ENCODE data around the gene E2F8. TPM values are rescaled to one million over a fixed set of nuclear protein-coding genes. Genes with fewer than 3 reads are reported as not detected.
"Not testable (repeated sequence)": the region's sequence is repeated elsewhere in the genome, so short reads cannot be mapped to it uniquely, and the experiment has no call there.

The E2F8 gene, protein sequence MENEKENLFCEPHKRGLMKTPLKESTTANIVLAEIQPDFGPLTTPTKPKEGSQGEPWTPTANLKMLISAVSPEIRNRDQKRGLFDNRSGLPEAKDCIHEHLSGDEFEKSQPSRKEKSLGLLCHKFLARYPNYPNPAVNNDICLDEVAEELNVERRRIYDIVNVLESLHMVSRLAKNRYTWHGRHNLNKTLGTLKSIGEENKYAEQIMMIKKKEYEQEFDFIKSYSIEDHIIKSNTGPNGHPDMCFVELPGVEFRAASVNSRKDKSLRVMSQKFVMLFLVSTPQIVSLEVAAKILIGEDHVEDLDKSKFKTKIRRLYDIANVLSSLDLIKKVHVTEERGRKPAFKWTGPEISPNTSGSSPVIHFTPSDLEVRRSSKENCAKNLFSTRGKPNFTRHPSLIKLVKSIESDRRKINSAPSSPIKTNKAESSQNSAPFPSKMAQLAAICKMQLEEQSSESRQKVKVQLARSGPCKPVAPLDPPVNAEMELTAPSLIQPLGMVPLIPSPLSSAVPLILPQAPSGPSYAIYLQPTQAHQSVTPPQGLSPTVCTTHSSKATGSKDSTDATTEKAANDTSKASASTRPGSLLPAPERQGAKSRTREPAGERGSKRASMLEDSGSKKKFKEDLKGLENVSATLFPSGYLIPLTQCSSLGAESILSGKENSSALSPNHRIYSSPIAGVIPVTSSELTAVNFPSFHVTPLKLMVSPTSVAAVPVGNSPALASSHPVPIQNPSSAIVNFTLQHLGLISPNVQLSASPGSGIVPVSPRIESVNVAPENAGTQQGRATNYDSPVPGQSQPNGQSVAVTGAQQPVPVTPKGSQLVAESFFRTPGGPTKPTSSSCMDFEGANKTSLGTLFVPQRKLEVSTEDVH
- total RNA-seq (2014; rRNA removed; shearing (Covaris generic)): 5.2 and 7.7 TPM in 2 replicates

DNA sequence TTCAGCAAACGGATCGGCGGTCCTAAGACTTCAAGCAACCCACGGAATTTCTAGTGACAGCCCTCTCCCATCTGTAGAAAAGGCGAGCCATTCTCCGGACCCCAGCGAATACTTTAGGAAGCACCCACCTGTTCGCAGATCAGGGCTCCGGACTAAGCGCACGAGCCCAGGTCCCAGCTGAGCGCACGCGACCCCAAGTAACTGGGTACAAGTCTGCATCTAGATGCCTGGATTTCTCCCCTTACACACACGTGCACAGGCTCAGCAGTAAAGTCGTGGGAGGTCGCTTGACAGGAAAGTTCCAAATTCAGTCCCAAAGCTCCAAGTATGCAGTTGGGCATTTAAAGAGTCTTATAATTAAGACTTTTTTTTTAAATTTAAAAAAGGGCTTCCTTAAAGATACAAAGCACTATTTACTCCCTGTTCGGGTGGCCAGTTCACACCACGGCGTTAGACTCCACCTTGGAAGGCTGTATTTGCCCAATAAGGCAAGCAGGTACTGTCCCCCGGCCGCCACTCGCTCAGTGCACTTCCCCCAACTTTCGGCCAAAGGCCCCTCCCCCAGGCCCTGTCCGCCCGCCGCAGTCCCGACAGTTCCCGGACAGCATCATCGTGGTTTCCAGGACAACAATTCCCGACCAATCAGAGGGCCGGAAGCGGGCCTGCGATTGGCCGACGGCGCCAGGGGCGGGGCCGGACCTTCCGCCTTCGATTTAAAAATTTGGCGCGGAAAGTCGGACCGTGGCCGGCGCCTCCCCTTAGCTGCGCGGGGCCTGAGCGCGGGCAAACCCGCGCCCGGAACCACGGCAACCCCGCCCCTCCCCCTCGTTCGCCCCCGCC, at the start of gene E2F8:
Gene E2F8, minus strand, starts transcription at position 526 of the 840 bp plus-strand sequence. CDS start 824 bp downstream, outside the sequence.
- DNase-seq (ENCODE audit: low read depth): peak; percentile 96

DNA sequence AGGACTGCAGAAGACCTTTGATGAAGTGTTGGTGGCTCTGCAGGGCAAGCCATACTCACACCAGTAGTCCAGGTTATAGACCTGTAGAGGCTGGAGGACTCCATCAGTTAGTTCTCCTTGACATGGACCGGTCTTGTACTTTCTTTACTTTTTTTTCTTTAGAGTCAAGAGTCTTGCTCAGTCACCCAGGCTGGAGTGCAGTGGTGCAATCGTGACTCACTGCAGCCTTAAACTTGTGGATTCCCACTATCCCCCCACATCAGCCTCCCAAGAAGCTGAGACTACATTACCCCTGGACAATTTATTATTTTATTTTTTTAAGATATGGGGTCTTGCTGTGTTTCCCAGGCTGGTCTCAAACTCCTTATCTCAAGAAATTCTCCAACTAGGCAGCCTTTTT, 49.6 kb upstream of the E2F8 start:
- DNase-seq (ENCODE audit: low read depth): peak; percentile 17

DNA sequence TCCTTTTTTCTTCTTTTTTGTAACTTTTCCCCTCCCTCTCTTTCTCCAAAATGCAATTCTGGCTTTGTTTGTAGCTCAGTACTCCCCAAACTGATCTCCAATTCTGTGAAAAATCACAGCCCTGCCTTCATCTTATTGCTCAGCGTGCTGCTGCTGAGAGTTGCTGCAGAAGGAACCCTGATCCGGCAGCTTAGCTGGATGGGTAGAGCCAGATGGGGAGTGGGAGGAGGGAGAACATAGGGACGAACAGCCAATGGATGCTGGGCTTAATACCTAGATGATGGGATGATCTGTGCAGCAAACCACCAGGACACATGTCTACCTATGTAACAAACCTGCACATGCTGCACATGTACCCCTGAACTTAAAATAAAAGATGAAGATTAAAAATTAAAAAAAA, 47.5 kb upstream of the E2F8 start:
- no peak for DNase-seq (ENCODE audit: low read depth)

DNA sequence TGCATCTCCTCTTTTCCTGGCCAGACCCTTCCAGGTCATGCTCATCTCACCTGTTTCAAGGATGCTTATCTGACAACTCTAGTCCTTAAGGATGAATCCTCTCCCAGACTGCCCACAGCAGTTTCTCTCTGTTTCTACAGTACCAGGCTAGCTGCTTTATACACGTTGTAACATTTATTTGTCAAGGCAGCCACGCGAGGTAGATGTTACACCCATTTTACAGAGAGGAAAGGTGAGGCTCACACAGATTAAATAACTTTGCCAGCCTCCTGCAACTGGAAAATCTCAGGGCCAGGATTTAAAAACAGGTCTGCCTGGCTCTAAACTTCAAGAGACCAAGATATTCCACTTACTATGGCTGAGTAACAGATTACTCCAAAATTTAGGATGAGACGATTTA, 45.7 kb upstream of the E2F8 start:
- no peak for DNase-seq (ENCODE audit: low read depth)

DNA sequence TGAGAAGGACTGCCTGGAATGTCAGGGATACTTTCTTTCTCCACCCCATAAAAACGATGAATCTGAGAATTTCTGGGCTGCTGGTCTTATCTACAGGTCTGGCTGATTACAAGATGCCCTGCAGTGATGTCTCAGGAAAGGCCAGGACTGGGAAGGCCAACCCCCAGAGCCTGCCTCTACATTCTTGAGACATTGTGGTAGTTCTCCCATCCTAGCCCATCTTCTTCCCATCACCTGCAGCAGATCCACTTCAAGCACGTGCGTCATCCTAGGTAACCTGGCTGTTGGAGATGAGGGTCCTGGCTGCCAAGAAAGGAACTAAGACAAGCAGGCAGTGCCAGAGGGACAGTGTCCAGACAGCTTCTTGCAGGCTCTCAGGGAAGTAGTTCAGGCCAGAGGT, 44.1 kb upstream of the E2F8 start:
- DNase-seq (ENCODE audit: low read depth): no peak

DNA sequence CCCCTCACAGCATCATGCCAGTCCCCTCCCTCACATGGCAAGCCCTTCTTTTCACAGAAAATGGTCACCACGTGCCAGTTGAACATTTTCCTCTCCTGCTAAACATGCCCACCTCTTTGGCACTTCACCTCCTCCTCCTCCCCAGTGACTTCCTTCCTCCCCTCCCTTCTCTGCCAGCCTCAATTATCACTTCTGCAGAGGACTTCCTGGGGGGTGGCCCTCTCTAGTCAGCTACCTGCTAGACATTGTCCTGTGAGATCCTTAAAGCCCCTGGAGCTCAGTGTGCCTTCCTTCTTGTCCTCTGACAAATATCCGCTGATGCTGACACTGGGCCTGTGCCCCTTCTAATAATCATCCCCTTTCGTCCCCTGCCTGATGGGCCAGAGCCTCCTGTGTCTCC, 43.2 kb upstream of the E2F8 start:
- DNase-seq (ENCODE audit: low read depth): no peak

DNA sequence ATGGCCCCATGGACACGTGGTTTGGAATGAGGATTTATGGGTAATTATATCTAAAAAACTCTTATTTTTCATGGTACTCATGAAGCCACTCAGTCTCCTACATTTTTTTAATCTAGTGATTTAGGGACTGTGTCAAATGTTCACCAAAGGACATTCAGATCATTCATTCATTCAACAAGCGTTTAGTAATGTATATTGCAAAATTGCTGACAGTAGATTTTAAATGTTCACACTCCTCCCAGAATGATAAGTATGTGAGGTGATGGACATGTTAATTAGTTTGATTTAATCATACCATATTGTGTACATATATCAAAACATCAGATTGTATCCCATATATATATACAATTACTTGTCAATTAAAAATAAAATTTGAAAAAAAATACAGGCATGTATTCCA, 40.8 kb upstream of the E2F8 start:
- no peak for DNase-seq (ENCODE audit: low read depth)

DNA sequence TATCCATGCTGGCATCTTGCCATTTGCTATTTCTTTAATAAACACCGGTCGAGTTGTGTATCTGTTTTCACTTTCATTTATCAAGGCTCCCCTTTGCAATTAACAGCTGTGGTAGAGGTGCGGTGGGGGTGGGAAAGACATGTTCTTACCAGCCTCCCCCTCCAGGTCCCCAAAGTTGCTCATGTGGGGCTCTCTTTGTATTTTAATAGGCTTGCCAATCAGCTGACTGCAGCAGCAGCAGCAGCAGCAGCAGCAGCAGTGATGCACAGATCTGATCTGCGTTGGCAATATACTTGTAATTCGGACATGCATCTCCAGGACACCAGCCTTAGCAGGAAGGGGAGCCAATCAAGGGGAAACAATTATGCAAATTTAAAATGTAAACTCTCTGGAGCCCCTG, 40.3 kb upstream of the E2F8 start:
- no peak for DNase-seq (ENCODE audit: low read depth)

DNA sequence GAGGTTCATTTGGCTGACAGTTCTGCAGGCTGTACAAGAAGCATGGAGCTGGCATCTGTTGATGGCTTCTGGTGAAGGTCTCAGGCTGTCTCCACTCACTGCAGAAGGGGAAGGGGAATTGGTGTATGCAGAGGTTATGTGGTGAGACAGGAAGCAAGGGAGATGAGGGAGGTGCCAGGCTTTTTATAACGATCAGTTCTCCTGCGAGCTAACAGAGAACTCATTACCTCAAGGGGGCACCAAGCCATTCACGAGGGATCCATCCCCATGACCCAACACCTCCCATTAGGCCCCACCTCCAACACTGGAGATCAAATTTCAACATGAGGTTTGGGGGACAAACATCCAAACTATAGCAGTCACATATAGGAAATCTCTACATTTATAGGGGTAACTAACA, 38.7 kb upstream of the E2F8 start:
- DNase-seq (ENCODE audit: low read depth): no peak

DNA sequence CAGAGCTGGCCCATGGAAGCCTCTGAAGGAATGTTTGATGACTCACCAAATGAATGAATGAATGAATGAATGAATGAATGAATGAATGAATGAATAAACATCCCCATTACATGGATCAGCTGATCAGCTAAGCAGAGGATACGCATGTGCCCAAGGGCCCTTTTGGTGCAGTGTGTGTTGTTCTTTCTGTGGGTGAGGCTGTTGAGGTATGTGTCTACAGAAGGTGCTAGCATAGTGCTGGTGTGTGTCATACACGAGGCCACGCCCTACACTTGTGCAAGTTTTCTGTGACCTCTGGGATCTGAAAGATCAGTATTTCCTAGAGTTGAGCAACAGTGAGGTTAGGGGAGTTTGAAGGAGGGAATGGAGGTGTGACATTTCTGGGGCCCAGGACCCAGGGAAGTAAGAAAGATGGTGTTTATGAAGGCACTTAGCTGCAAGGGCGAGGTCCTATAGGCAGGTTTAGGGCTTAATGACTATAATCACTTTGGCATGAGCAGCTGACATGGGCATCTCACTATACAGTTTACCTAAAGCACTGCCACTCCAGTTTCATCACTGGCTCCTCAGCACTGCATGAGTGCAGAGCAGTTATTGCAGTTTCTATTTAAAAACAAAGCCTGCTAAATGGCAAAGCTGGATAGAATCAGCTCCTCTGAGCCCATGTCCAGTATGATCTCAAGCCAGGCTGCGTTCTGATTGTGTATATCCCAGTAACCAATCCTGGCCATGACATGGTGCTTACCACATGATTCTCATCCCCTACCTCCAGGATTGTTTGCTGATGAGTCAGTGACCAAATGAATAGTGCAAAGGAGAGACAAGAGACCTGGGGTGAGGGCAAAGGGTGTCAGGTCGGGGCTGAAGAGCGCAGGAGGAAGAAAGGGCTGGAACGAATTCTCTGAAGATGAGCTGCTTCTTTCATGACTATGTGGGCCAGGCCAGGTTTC, 36.4 kb upstream of the E2F8 start:
- peak; percentile 59 for DNase-seq (ENCODE audit: low read depth)

DNA sequence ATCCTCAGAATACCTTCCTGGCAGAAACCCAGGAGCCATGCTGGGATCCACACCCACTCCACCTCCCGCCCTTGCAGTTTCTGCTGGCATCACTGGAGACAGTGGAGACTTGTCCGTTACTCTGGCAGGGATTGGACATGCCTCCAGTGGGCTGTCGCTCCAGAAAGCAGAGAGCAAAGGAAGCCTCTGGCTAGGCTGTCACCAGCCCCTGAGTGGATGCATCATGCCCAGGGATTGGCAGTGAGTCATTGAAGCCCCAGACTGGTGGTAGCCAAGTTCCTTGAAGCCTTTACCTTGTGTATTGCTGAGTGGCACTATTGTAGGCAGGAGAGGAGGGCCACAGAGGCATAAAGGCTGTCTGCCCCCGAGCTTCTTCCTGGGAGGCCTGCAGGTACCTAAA, 34.8 kb upstream of the E2F8 start:
- peak; percentile 55 for DNase-seq (ENCODE audit: low read depth)

DNA sequence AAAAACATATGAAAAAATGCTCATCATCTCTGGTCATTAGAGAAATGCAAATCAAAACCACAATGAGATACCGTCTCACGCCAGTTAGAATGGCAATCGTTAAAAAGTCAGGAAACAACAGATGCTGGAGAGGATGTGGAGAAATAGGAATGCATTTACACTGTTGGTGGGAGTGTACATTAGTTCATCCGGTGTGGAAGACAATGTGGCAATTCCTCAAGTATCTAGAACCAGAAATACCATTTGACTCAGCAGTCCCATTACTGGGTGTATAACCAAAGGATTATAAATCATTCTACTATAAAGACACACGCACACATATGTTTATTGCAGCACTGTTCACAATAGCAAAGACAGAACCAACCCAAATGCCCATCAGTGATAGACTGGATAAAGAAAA, 32.5 kb upstream of the E2F8 start:
- not testable (repeated sequence) for DNase-seq (ENCODE audit: low read depth)

DNA sequence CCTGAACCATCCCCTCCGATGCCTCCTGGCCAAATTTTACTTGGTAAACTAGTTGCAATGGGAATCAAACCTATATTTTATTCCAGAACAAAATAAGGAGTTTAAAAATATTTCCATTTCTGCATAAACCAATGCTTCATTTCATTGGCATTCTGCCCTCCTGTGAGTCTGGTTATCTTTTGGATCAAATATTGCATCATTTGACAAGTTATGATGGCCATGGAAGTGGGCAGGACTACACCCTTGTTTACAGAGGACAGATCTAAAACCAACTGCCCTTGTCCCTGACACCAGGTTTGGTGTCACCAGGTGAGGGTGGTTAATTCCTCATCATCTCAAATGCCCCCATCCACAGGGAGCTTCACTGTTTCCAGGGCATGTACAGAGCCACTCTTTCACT, 28.2 kb upstream of the E2F8 start:
- no peak for DNase-seq (ENCODE audit: low read depth)

DNA sequence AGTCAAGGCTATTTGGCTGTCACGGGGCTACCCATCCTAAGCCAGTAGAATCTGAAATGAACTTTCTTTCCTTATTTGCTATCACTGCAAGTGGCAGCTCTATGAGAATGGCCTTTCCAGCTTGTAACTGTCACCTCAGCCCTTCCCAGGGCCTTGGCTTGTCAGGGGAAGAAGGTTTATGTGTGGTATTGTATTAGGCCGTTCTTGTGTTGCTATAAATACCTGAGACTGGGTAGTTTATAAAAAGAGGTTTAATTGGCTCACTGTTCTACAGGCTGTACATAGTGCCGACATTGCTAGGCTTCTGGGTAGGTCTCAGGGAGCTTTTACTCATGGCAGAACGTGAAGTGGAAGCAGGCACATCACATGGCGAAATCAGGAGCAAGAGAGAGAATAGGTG, 26.8 kb upstream of the E2F8 start:
- no peak for DNase-seq (ENCODE audit: low read depth)

DNA sequence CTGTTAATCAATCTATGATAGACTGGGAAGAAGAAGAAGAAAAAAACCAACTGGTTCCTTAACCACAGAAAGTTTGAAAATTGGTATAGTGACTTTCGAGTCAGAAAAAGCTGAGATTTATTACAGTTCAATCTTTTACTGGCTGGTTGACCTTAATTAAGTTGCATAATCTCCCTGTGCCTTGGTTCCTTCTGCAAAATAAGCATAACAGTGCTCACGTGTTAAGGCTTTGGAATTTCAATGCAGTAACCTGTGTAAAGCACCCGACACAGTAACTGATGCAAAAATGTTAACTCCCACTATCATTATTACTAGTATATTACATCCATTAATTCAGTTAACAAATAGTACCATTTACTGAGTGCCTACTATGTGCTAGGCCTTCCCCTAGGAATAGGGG, 22.6 kb upstream of the E2F8 start:
- no peak for DNase-seq (ENCODE audit: low read depth)

DNA sequence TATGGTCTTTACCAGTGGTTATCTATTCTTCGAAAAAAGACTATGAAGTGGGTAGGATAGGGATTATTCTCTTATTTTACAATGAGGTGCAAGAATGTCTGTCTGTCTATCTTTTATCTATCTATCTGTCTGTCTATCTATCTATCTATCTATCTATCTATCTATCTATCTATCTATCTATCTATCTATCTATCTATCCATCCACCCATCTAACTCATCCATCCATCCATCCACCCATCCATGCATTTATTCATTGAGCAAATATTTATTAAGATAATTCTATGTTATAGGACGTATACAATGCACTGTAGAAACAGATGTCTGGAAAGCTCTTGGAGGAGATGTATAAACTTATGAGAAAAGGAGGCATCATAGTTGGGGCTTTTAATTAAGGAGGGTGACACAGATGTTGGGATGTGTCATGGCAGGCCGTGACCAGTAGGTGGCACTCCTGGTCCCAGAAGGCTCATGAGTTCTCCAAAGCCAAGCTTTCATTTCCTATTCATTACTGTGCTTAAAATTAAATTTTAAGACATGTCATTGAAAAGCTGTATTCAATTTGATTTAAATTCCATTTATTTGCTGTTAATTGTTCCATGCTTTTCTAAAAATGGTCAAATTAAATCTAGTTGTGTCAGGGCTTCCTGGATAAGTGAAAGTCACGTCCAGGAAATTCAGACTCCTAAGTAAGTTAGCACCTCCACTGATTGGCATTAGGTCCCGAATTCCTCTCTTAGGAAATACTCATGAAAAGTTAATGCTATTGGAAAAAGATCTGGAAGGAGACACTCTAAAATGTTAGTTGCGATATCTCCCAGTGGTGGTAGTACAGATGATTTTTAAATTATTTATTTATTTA, 19.0 kb upstream of the E2F8 start:
- peak; percentile 50 for DNase-seq (ENCODE audit: low read depth)

DNA sequence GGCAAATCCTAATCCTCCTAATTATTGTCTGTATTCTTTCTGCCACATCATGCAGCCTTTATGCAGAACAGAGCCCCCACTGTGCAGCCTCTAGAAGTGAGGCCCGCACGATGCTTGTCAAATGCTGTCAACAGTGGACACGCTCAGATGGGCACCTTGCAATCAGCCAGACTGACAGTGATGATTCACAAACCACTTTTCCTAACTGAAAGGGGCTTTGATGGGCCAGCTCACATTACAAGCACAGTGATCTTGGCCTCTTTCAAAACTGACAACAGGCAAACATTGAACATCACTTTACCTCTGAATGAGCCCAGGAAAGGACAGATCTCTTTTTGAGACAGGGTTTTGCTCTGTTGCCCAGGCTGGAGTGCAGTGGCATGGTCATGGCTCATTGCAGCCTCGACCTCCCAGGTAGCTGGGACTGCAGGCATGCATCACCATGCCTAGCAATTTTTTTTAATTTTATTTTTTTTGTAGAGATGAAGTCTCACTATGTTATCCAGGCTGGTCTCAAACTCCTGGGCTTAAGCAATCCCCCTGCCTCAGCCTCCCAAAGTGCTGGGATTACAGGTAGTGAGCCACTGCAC, 18.0 kb upstream of the E2F8 start:
- DNase-seq (ENCODE audit: low read depth): no peak

DNA sequence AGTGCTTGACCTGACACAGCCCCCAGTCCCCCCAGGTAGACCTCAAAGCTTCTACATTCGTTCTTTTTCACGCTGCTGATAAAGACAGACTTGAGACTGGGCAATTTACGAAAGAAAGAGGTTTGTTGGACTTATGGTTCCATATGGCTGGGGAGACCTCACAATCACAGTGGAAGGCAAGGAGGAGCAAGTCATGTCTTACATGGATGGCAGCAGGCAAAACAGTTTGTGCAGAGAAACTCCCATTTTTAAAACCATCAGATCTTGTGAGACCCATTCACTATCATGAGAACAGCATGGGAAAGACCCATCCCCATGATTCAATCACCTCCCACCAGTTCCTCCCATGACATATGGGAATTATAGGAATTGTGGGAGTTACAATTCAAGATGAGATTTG, 13.7 kb upstream of the E2F8 start:
- not testable (repeated sequence) for DNase-seq (ENCODE audit: low read depth)

DNA sequence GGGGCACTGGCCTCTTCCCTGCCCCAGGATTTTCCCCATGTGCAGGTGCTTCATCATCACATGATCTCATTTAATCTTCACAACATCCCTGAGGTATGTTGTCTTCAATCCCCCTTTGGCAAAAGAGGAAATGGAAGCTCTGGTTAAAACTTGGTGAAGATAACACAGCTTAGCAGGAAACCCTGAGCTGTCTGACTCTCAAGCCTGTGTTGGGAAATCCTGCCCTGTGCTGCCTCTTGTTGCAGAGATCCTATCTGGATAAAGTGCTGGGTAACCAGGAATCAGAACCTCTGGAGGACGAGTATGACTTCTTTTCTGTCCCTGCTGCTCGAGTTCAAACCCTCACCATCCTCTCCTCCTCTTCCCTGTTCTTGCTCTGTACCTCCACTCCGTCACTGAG, 13.1 kb upstream of the E2F8 start:
- DNase-seq (ENCODE audit: low read depth): no peak

Data from Daoy (cell line).